Tibial artery (tissue), 4 donors: ENCODE measurements around the gene PRR23E.

ENCODE experiments used
- DNase-seq, 2 donors: peaks; one replicate each; pipeline ENCODE4 v3.0.0-alpha.2; 2019
- H3K27ac ChIP-seq, 2 donors: fragments of 200-600 bp; sonication (generic) in 1 of 2; 1 replicate in 1 of 2; 2 replicates in 1 of 2; pipeline ENCODE4 v1.5.1; 2018 to 2019; ENCODE audit warnings: mild to moderate bottlenecking in 1 of 2
- H3K27me3 ChIP-seq, 2 donors: fragments of 200-600 bp; sonication (generic) in 1 of 2; one replicate each; pipeline versions ENCODE4 v1.5.1 to v1.6.0; 2016 to 2019
- H3K36me3 ChIP-seq, 3 donors: fragments of 200-600 bp; sonication (generic) in 2 of 3; one replicate each; pipeline ENCODE4 v1.5.1; 2016 to 2019; ENCODE audit warnings: mild to moderate bottlenecking in 2 of 3
- H3K4me1 ChIP-seq, 4 donors: fragments of 200-600 bp; sonication (generic) in 2 of 4; 1 replicate in 3 of 4; 2 replicates in 1 of 4; pipeline ENCODE4 v1.5.1; 2016 to 2019
- H3K4me3 ChIP-seq, 2 donors: fragments of 200-600 bp; sonication (generic) in 1 of 2; 1 replicate in 1 of 2; 2 replicates in 1 of 2; pipeline ENCODE4 v1.5.1; 2018 to 2019; ENCODE audit warnings: mild to moderate bottlenecking in 2 of 2
- H3K9me3 ChIP-seq, 3 donors: fragments of 200-600 bp; sonication (generic) in 1 of 3; one replicate each; pipeline ENCODE4 v1.5.1; 2016 to 2019
- CTCF ChIP-seq, 2 experiments: fragments of 200-600 bp in 1 of 2; fragments of 450-650 bp in 1 of 2; IDR thresholded peaks; one replicate each; pipeline ENCODE4 v1.5.1; 2017 to 2019; ENCODE audit warnings: antibody characterized with exemption in 2 of 2, mild to moderate bottlenecking in 1 of 2, moderate library complexity in 1 of 2
- intact Hi-C: fragments of 100-400 bp; cut with DNase I; formaldehyde crosslinking; loops from one replicate; pipeline ENCODE4 v1.15.0; 2023; ENCODE audit warnings: low total_unique reads

The PRR23E gene

GRCh38 chr3:127149621-127150310 is 43.2 kb upstream of the PRR23E start:
- no peaks in the 10 kb centered on the region for H3K36me3 ChIP-seq
- no peak for TF ChIP-seq CTCF (IDR thresholded peaks at IDR 0.05)
- no peaks in the 10 kb centered on the region for H3K4me1 ChIP-seq
- intact Hi-C loops, result no loop called here
- no peaks in the 10 kb centered on the region for H3K9me3 ChIP-seq
- peak in 1 of 2 donors; percentile 21 for DNase-seq
- H3K4me3 ChIP-seq, result no peak overlapping the region
- H3K27ac ChIP-seq, result no peak overlapping the region
- H3K27me3 ChIP-seq, result no peaks in the 10 kb centered on the region

- Histone ChIP-seq H3K9me3 (no peaks in the 10 kb centered on the region), H3K27me3 (no peaks in the 10 kb centered on the region), H3K4me3 (no peak overlapping the region), H3K4me1 (no peaks in the 10 kb centered on the region), H3K36me3 (no peaks in the 10 kb centered on the region), H3K27ac (no peak overlapping the region)
- no peak for TF ChIP-seq CTCF (IDR thresholded peaks at IDR 0.05)
- intact Hi-C loops, result no loop called here
- DNase-seq, result peak in 1 of 2 donors; percentile 56
Observed at GRCh38 chr3:127150513-127151250, 42.2 kb upstream of the PRR23E start.

- no peaks in the 10 kb centered on the region for H3K4me1 ChIP-seq
- no peak overlapping the region for H3K27ac ChIP-seq
- peaks cover 0 to under 1% of the 10 kb centered on the region in 2 donors for H3K27me3 ChIP-seq
- H3K9me3 ChIP-seq, result no peaks in the 10 kb centered on the region
- DNase-seq, result no peak
- no peak for TF ChIP-seq CTCF (IDR thresholded peaks at IDR 0.05)
- intact Hi-C loops, result no loop called here
- no peak overlapping the region for H3K4me3 ChIP-seq
- H3K36me3 ChIP-seq, result no peaks in the 10 kb centered on the region
Observed at GRCh38 chr3:127151251-127151564, 41.7 kb upstream of the PRR23E start.

- DNase-seq, result peak in 1 of 2 donors; percentile 24
- H3K4me3 ChIP-seq, result no peak overlapping the region
- H3K36me3 ChIP-seq, result no peaks in the 10 kb centered on the region
- no peaks in the 10 kb centered on the region for H3K9me3 ChIP-seq
- H3K27me3 ChIP-seq, result peaks cover 0 to 9% of the 10 kb centered on the region in 2 donors
- intact Hi-C loops, result no loop called here
- no peaks in the 10 kb centered on the region for H3K4me1 ChIP-seq
- no peak for TF ChIP-seq CTCF (IDR thresholded peaks at IDR 0.05)
- no peak overlapping the region for H3K27ac ChIP-seq
Observed at GRCh38 chr3:127151992-127152650, 40.8 kb upstream of the PRR23E start.

GRCh38 chr3:127152684-127153505 is 40.0 kb upstream of the PRR23E start:
- H3K27me3 ChIP-seq, result peaks cover 0 to 17% of the 10 kb centered on the region in 2 donors
- no peak for TF ChIP-seq CTCF (IDR thresholded peaks at IDR 0.05)
- no peak overlapping the region for H3K4me3 ChIP-seq
- intact Hi-C loops, result no loop called here
- no peak overlapping the region for H3K27ac ChIP-seq
- H3K36me3 ChIP-seq, result no peaks in the 10 kb centered on the region
- no peaks in the 10 kb centered on the region for H3K4me1 ChIP-seq
- no peaks in the 10 kb centered on the region for H3K9me3 ChIP-seq
- DNase-seq, result peak in 1 of 2 donors; percentile 59
